A549 (cell line): ENCODE data around the gene GSDMA. TPM values are rescaled to one million over a fixed set of nuclear protein-coding genes. Genes with fewer than 3 reads are reported as not detected.

ENCODE experiments used
- ATAC-seq, 2 experiments: fragments of 200-7000 bp in 1 of 2; fragments of >200 bp in 1 of 2; cut with Nextera tagmentation in 1 of 2; cut with Tn5 transposase in 1 of 2; 3 replicates each; pipeline versions ENCODE4 v1.8.0 to v1.9.1; 2018 to 2020; ENCODE audit warnings: mild to moderate bottlenecking in 1 of 2, moderate library complexity in 1 of 2
- CTCF ChIA-PET: fragments of 300-600 bp; sonication (Branson Sonifier 250); formaldehyde crosslinking; extraction: SDS; loops from one replicate; lab custom pipeline; 2021; ENCODE audit warnings: antibody characterized with exemption, inconsistent platforms; lab: Yijun Ruan, JAX
- POLR2A ChIA-PET: fragments of 350-600 bp; formaldehyde crosslinking; extraction: SDS; loops from one replicate; lab custom pipeline; 2021; ENCODE audit warnings: antibody characterized with exemption, inconsistent platforms; lab: Yijun Ruan, JAX
- DNase-seq, 2 experiments: peaks; one replicate each; pipeline versions ENCODE4 v3.0.0 to v3.0.0-alpha.2; 2011 to 2016; ENCODE audit warnings: low read depth in 1 of 2, low spot score in 1 of 2
- FAIRE-seq: peaks from 2 replicates; lab custom pipeline; 2011; peaks lifted over from hg19 to GRCh38; lab: Jason Lieb, UNC
- H3K27ac ChIP-seq, 2 experiments: fragments of >200 bp; sonication (Bioruptor Twin); formaldehyde crosslinking; 3 replicates each; pipeline ENCODE4 v1.5.1; 2016 to 2017
- H3K4me1 ChIP-seq: fragments of >200 bp; sonication (Bioruptor Twin); formaldehyde crosslinking; 3 replicates; pipeline ENCODE4 v1.6.1; 2016
- H3K4me2 ChIP-seq: fragments of >200 bp; sonication (Bioruptor Twin); formaldehyde crosslinking; 3 replicates; pipeline ENCODE4 v1.6.1; 2016
- H3K4me3 ChIP-seq: fragments of >200 bp; sonication (Bioruptor Twin); formaldehyde crosslinking; 3 replicates; pipeline ENCODE4 v1.5.1; 2016
- H3K9me3 ChIP-seq: fragments of >200 bp; sonication (Bioruptor Twin); formaldehyde crosslinking; 3 replicates; pipeline ENCODE4 v1.6.1; 2016
- BHLHE40 ChIP-seq: IDR thresholded peaks from 2 replicates; pipeline ENCODE4 v1.6.1; 2012; ENCODE audit warnings: low read depth, low read length, inconsistent platforms
- CHD2 ChIP-seq: fragments of 150-350 bp; IDR thresholded peaks from 2 replicates; pipeline ENCODE4 v1.6.1; 2014; ENCODE audit warnings: low read length; ENCODE audit not compliant: partially characterized antibody
- CHD4 ChIP-seq: fragments of 200-600 bp; sonication (generic); IDR thresholded peaks from 2 replicates; pipeline ENCODE4 v1.6.1; 2016; ENCODE audit warnings: antibody characterized with exemption, mild to moderate bottlenecking, borderline replicate concordance
- FOSB ChIP-seq: fragments of 250-450 bp; sonication (Bioruptor Pico); IDR thresholded peaks from 2 replicates; pipeline ENCODE4 v1.5.0; 2020; ENCODE audit warnings: mild to moderate bottlenecking, moderate library complexity
- FOSL2 ChIP-seq, 2 experiments: fragments of 450-650 bp in 1 of 2; fragments of >200 bp in 1 of 2; sonication (Bioruptor Twin) in 1 of 2; formaldehyde crosslinking; IDR thresholded peaks; 2 replicates each; pipeline versions ENCODE4 v1.5.0 to v1.6.1; 2016 to 2020; ENCODE audit warnings: mild to moderate bottlenecking in 1 of 2, moderate library complexity in 1 of 2
- HDAC2 ChIP-seq: fragments of 200-600 bp; sonication (generic); IDR thresholded peaks from 2 replicates; pipeline ENCODE4 v1.6.1; 2016
- HOXB5 ChIP-seq: fragments of 250-450 bp; sonication (Bioruptor Pico); IDR thresholded peaks from 2 replicates; pipeline ENCODE4 v1.5.0; 2020; ENCODE audit warnings: mild to moderate bottlenecking, moderate library complexity
- JUNB ChIP-seq: fragments of >200 bp; sonication (Bioruptor Twin); formaldehyde crosslinking; IDR thresholded peaks from 2 replicates; pipeline ENCODE4 v1.6.1; 2016
- KDM1A ChIP-seq: fragments of 200-600 bp; sonication (generic); IDR thresholded peaks from 2 replicates; pipeline ENCODE4 v1.6.1; 2016; ENCODE audit warnings: low read depth, mild to moderate bottlenecking
- MYC ChIP-seq: IDR thresholded peaks from 2 replicates; pipeline ENCODE4 v1.6.1; 2012; ENCODE audit warnings: mild to moderate bottlenecking, inconsistent platforms, low read length, improper control_type of control experiment, borderline replicate concordance
- NR3C1 ChIP-seq: fragments of >200 bp; sonication (Bioruptor Twin); formaldehyde crosslinking; IDR thresholded peaks from 3 replicates; pipeline ENCODE4 v1.6.1; 2017
- PHF8 ChIP-seq: fragments of 200-600 bp; sonication (generic); IDR thresholded peaks from 2 replicates; pipeline ENCODE4 v1.6.1; 2016; ENCODE audit warnings: low read depth, mild to moderate bottlenecking, antibody characterized with exemption, moderate library complexity, borderline replicate concordance
- RAD21 ChIP-seq, 2 experiments: fragments of >200 bp in 1 of 2; sonication (Bioruptor Twin) in 1 of 2; formaldehyde crosslinking in 1 of 2; IDR thresholded peaks in 1 of 2; conservative IDR thresholded peaks in 1 of 2; 2 replicates in 1 of 2; 3 replicates in 1 of 2; pipeline ENCODE4 v1.6.1; 2012 to 2018; ENCODE audit warnings: inconsistent platforms in 1 of 2
- RARB ChIP-seq: fragments of 250-450 bp; sonication (Bioruptor Pico); IDR thresholded peaks from 2 replicates; pipeline ENCODE4 v1.8.0; 2021; ENCODE audit warnings: mild to moderate bottlenecking, moderate library complexity
- RNF2 ChIP-seq: fragments of 200-600 bp; sonication (generic); IDR thresholded peaks from 2 replicates; pipeline ENCODE4 v1.6.1; 2016; ENCODE audit warnings: low read depth, mild to moderate bottlenecking, antibody characterized with exemption, moderate library complexity, borderline replicate concordance
- SREBF2 ChIP-seq: fragments of 450-650 bp; IDR thresholded peaks from 2 replicates; pipeline ENCODE4 v1.6.1; 2014; ENCODE audit warnings: mild to moderate bottlenecking, moderate library complexity
- TP53 ChIP-seq: fragments of 250-450 bp; sonication (Bioruptor Pico); IDR thresholded peaks from 2 replicates; pipeline ENCODE4 v1.5.0; 2021; ENCODE audit warnings: mild to moderate bottlenecking, moderate library complexity
- ZC3H11A ChIP-seq: fragments of 450-650 bp; IDR thresholded peaks from 2 replicates; pipeline ENCODE4 v1.6.1; 2014; ENCODE audit warnings: antibody characterized with exemption, mild to moderate bottlenecking
- ZSCAN20 ChIP-seq: fragments of 250-450 bp; sonication (Bioruptor Pico); IDR thresholded peaks from 2 replicates; pipeline ENCODE4 v1.8.0; 2022; ENCODE audit warnings: mild to moderate bottlenecking, moderate library complexity
- WGBS: methylation state at CpG from one replicate; pipeline ENCODE4 v1.1.6; 2017; ENCODE audit errors: missing lambda C conversion rate; 5-methylcytosine and 5-hydroxymethylcytosine counted together
- polyA minus RNA-seq: library from RNA; depleted of rRNA, polyadenylated mRNA; stranded (reverse); fragments of >200 nt; gene quantifications from 2 replicates; pipeline ENCODE4 v1.2.3, GENCODE V29; 2011; rRNA and poly(A)+ RNA removed
- polyA plus RNA-seq, 4 experiments: library from polyadenylated mRNA; depleted of rRNA in 3 of 4; stranded (reverse); fragments of >200 nt; fragmentation: RNase III in 1 of 4; extraction: RNeasy Plus Mini Kit Qiagen cat#74134 plus additional on column Dnase treatment in 1 of 4; gene quantifications; 2 replicates in 3 of 4; 3 replicates in 1 of 4; pipeline ENCODE4 v1.2.3, GENCODE V29; 2011 to 2017
- TF ChIP-seq, protein P1 (sequence below): IDR thresholded peaks from 2 replicates; pipeline ENCODE4 v1.6.1; 2012; ENCODE audit warnings: low read depth, borderline replicate concordance
- TF ChIP-seq, protein P2 (sequence below): fragments of >200 bp; sonication (Bioruptor Twin); formaldehyde crosslinking; IDR thresholded peaks from 3 replicates; pipeline ENCODE4 v1.6.1; 2016
- TF ChIP-seq, protein P3 (sequence below): fragments of 250-450 bp; sonication (Bioruptor Pico); IDR thresholded peaks from 2 replicates; pipeline ENCODE4 v1.5.0; 2020; ENCODE audit warnings: low read depth, mild to moderate bottlenecking, moderate library complexity
- TF ChIP-seq, protein P4 (sequence below): fragments of 150-350 bp; IDR thresholded peaks from 2 replicates; pipeline ENCODE4 v1.6.1; 2014; ENCODE audit warnings: low read depth, mild to moderate bottlenecking, low read length
- TF ChIP-seq, protein P5 (sequence below): fragments of 250-450 bp; sonication (Bioruptor Pico); IDR thresholded peaks from 2 replicates; pipeline ENCODE4 v1.5.0; 2021; ENCODE audit warnings: mild to moderate bottlenecking, moderate library complexity, borderline replicate concordance

Gene GSDMA, protein sequence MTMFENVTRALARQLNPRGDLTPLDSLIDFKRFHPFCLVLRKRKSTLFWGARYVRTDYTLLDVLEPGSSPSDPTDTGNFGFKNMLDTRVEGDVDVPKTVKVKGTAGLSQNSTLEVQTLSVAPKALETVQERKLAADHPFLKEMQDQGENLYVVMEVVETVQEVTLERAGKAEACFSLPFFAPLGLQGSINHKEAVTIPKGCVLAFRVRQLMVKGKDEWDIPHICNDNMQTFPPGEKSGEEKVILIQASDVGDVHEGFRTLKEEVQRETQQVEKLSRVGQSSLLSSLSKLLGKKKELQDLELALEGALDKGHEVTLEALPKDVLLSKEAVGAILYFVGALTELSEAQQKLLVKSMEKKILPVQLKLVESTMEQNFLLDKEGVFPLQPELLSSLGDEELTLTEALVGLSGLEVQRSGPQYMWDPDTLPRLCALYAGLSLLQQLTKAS
- polyA plus RNA-seq (2011; rRNA removed), result not detected in 2 replicates
- polyA plus RNA-seq (2012; cell fraction: cytosol; rRNA removed), result not detected in 2 replicates
- polyA plus RNA-seq (2012; cell fraction: nucleus; rRNA removed), result not detected in 2 replicates
- polyA plus RNA-seq (2017; fragmentation: RNase III; extraction: RNeasy Plus Mini Kit Qiagen cat#74134 plus additional on column Dnase treatment), result not detected in 3 replicates
- not detected in 2 replicates for polyA minus RNA-seq

DNA sequence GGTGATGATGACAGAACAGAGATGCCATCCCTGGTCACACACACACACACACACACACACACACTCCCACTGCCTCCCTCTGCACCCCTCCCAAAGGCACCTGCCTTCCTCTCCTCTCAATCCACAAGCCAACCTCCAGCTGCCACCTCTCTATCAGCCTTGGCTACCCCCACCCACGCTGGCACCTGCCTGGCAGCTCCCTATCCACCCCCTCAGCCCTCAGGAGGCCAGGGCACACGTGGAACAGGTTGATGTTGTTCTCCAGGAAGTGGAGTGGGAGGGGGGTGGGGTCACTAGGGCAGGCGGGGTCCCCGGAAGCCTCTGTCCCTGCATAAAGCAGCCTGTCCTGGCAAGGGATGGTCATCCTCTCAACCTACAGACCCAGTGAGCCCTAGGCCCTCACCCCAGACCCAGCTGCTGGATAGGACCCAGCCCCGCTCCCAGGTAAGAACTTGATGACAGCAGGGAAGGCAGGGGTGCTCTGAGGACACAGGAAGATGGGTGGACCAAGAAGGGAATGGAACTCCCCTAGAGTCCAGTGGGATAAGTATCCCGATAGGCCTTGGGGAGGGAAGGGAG, at the start of gene GSDMA:
Gene GSDMA, plus strand, starts transcription at position 363 of the 579 bp plus-strand sequence. CDS start 2,684 bp downstream, outside the sequence.
- no peaks in the 10 kb centered on the region for H3K4me1 ChIP-seq
- no peak for FAIRE-seq
- no peak within 1 kb of the TSS for H3K4me2 ChIP-seq
- no peak within 1 kb of the TSS for H3K27ac ChIP-seq
- DNase-seq, result no peak
- ChIA-PET POLR2A (interaction anchor here (1.0 to 2.0 kb wide), 2 partner anchors 18 to 19 kb away, joined by 3 to 4 read pairs; partner anchors contain the start of gene PSMD3), CTCF (interaction anchor here (0.9 to 13.9 kb wide), 8 partner anchors 9 to 341 kb away, joined by 3 to 405 read pairs (median 4); partner anchors contain the start of gene PSMD3)
- H3K4me3 ChIP-seq, result no peak within 1 kb of the TSS
- no peaks in the 10 kb centered on the region for H3K9me3 ChIP-seq
- ATAC-seq, result no peak
- no peak for TF ChIP-seq CHD4
- no peak for TF ChIP-seq SREBF2
- TF ChIP-seq RNF2, result no peak
- WGBS, result 69% methylated on average over 4 of the region's 6 CpGs

DNA sequence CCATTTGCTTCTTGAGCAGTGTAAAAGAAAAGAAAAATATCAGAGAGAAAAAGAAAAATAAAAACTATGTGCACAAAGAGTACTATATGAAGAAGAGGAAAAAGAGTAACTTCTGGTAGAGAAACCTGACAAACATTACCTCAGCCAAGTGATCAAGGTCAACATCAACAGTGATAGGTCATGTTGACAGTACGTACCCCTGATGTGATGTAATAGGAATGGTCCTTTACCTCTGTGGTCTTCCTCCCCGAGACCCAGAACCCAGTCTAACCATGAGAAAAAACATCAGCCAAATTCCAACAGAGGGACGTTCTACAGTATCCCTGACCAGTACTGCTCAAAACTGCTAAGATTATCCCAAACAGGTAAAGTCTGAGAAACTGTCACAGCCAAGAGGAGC, 48.8 kb upstream of the GSDMA start:
- DNase-seq (no peak), ATAC-seq (no peak)
- CTCF ChIA-PET, result interaction anchor here (0.7 to 1.8 kb wide), 3 partner anchors 8 to 118 kb away, joined by 4 to 8 read pairs (median 5); partner anchors contain the start of genes LRRC3C and ORMDL3
- WGBS, result 77% methylated on average over 3 of the region's 3 CpGs
- TF ChIP-seq HDAC2 (no peak), JUNB (no peak), CHD2 (no peak), HOXB5 (CRISPR knock-in tag) (no peak), BHLHE40 (no peak), FOSL2 (IDR thresholded peaks at IDR 0.05) (no peak), FOSL2 (CRISPR knock-in tag; IDR thresholded peaks at IDR 0.05) (no peak), NR3C1 (no peak), SREBF2 (no peak), FOSB (CRISPR knock-in tag) (no peak)
- TF ChIP-seq, protein P1, sequence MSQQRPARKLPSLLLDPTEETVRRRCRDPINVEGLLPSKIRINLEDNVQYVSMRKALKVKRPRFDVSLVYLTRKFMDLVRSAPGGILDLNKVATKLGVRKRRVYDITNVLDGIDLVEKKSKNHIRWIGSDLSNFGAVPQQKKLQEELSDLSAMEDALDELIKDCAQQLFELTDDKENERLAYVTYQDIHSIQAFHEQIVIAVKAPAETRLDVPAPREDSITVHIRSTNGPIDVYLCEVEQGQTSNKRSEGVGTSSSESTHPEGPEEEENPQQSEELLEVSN, result no peak
- TF ChIP-seq, protein P2, sequence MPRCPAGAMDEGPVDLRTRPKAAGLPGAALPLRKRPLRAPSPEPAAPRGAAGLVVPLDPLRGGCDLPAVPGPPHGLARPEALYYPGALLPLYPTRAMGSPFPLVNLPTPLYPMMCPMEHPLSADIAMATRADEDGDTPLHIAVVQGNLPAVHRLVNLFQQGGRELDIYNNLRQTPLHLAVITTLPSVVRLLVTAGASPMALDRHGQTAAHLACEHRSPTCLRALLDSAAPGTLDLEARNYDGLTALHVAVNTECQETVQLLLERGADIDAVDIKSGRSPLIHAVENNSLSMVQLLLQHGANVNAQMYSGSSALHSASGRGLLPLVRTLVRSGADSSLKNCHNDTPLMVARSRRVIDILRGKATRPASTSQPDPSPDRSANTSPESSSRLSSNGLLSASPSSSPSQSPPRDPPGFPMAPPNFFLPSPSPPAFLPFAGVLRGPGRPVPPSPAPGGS, result no peak
- TF ChIP-seq, protein P3, sequence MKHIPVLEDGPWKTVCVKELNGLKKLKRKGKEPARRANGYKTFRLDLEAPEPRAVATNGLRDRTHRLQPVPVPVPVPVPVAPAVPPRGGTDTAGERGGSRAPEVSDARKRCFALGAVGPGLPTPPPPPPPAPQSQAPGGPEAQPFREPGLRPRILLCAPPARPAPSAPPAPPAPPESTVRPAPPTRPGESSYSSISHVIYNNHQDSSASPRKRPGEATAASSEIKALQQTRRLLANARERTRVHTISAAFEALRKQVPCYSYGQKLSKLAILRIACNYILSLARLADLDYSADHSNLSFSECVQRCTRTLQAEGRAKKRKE (CRISPR knock-in tag), result no peak
- TF ChIP-seq, all 56 proteins: peak for 0
- no peak overlapping the region for H3K27ac ChIP-seq
- POLR2A ChIA-PET, result interaction anchor here (0.7 kb wide), 1 partner anchor 162 kb away, joined by 5 read pairs; no protein-coding TSS in a partner anchor
- no peaks in the 10 kb centered on the region for H3K9me3 ChIP-seq
- H3K4me3 ChIP-seq, result no peak overlapping the region
- no peak overlapping the region for H3K4me2 ChIP-seq
- no peaks in the 10 kb centered on the region for H3K4me1 ChIP-seq
- FAIRE-seq, result no peak

DNA sequence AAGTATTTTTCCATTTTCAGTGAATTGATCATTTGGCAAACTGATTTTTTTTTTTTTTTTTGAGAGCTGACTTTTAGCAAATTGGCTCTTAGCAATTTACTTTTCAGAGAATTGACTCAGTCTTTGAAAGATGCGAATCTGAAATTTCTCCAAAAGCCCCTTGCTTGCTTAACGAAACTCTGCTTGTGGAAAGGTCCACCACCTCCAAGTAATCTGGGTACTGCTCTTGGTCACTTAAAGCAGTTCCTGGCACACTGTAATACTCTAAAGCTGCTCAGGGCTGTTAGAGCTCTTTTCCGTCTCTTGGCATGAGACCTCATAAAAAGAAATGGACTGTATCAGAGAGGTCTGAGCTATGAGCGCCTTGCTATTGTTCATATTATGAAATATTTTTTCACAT, 47.2 kb upstream of the GSDMA start:
- H3K4me1 ChIP-seq, result no peaks in the 10 kb centered on the region
- ChIA-PET CTCF (interaction anchor here (0.6 to 1.8 kb wide), 3 partner anchors 11 to 294 kb away, joined by 3 to 8 read pairs (median 3); partner anchors contain the start of genes LRRC3C and ORMDL3), POLR2A (interaction anchor here (1.2 kb wide), 1 partner anchor 65 kb away, joined by 3 read pairs; the partner anchor contains the start of gene PSMD3)
- ATAC-seq, result no peak
- no peaks in the 10 kb centered on the region for H3K9me3 ChIP-seq
- DNase-seq, result no peak
- H3K4me2 ChIP-seq, result no peak overlapping the region
- FAIRE-seq, result no peak
- 77% methylated on average over 4 of the region's 4 CpGs for WGBS
- no peak overlapping the region for H3K27ac ChIP-seq
- H3K4me3 ChIP-seq, result no peak overlapping the region
- TF ChIP-seq, protein P4, sequence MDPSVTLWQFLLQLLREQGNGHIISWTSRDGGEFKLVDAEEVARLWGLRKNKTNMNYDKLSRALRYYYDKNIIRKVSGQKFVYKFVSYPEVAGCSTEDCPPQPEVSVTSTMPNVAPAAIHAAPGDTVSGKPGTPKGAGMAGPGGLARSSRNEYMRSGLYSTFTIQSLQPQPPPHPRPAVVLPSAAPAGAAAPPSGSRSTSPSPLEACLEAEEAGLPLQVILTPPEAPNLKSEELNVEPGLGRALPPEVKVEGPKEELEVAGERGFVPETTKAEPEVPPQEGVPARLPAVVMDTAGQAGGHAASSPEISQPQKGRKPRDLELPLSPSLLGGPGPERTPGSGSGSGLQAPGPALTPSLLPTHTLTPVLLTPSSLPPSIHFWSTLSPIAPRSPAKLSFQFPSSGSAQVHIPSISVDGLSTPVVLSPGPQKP, result no peak
- TF ChIP-seq NR3C1, result no peak
- TF ChIP-seq PHF8, result no peak
- TF ChIP-seq RARB (CRISPR knock-in tag), result no peak
- no peak for TF ChIP-seq ZSCAN20
- TF ChIP-seq, protein P5, sequence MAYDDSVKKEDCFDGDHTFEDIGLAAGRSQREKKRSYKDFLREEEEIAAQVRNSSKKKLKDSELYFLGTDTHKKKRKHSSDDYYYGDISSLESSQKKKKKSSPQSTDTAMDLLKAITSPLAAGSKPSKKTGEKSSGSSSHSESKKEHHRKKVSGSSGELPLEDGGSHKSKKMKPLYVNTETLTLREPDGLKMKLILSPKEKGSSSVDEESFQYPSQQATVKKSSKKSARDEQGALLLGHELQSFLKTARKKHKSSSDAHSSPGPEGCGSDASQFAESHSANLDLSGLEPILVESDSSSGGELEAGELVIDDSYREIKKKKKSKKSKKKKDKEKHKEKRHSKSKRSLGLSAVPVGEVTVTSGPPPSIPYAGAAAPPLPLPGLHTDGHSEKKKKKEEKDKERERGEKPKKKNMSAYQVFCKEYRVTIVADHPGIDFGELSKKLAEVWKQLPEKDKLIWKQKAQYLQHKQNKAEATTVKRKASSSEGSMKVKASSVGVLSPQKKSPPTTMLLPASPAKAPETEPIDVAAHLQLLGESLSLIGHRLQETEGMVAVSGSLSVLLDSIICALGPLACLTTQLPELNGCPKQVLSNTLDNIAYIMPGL, result no peak
- TF ChIP-seq KDM1A, result no peak
- TF ChIP-seq TP53, result no peak
- no peak for TF ChIP-seq ZC3H11A
- TF ChIP-seq MYC, result no peak
- TF ChIP-seq RAD21 (conservative IDR thresholded peaks at IDR 0.05 in 1 of 2, IDR thresholded peaks at IDR 0.05 in 1 of 2), result no peak
